Prostate gland (tissue), 2 donors: Measurements from ENCODE around the gene FBXO48. TPM values are rescaled to one million over a fixed set of nuclear protein-coding genes. Genes with fewer than 3 reads are reported as not detected.

Experiments used
- DNase-seq: peaks from one replicate; pipeline ENCODE4 v3.0.0-alpha.2; 2019; ENCODE audit warnings: low spot score
- H3K27ac ChIP-seq, 2 donors: fragments of 200-600 bp; sonication (generic); 2 replicates each; pipeline ENCODE4 v1.5.1; 2017 to 2019
- H3K27me3 ChIP-seq: fragments of 200-600 bp; sonication (generic); replicated peaks from 2 replicates; pipeline ENCODE4 v1.5.1; 2019; ENCODE audit not compliant: insufficient read depth
- H3K36me3 ChIP-seq, 2 donors: fragments of 200-600 bp; sonication (generic); 1 replicate in 1 of 2; 2 replicates in 1 of 2; pipeline versions ENCODE4 v1.5.1 to v1.8.1; 2017 to 2019
- H3K4me1 ChIP-seq: fragments of 200-600 bp; sonication (generic); replicated peaks from 2 replicates; pipeline ENCODE4 v1.5.1; 2019
- H3K4me3 ChIP-seq, 2 donors: fragments of 200-600 bp; sonication (generic); 2 replicates each; pipeline ENCODE4 v1.5.1; 2017 to 2019
- H3K9me3 ChIP-seq: fragments of 200-600 bp; sonication (generic); 2 replicates; pipeline ENCODE4 v1.5.1; 2017
- CTCF ChIP-seq, 4 experiments: fragments of 200-600 bp in 2 of 4; fragments of 450-650 bp in 2 of 4; sonication (generic) in 2 of 4; IDR thresholded peaks; 1 replicate in 3 of 4; 2 replicates in 1 of 4; pipeline ENCODE4 v1.5.1; 2016 to 2019; ENCODE audit warnings: antibody characterized with exemption in 4 of 4, mild to moderate bottlenecking in 2 of 4, moderate library complexity in 2 of 4
- POLR2A ChIP-seq: fragments of 450-650 bp; IDR thresholded peaks from one replicate; pipeline ENCODE4 v1.6.1; 2016; ENCODE audit warnings: antibody characterized with exemption, mild to moderate bottlenecking
- POLR2AphosphoS5 ChIP-seq: sonication (generic); formaldehyde crosslinking; IDR thresholded peaks from one replicate; pipeline ENCODE4 v1.6.1; 2017; ENCODE audit warnings: antibody characterized with exemption
- WGBS: methylation state at CpG from one replicate; pipeline ENCODE4 v1.1.5; 2018; 5-methylcytosine and 5-hydroxymethylcytosine counted together
- intact Hi-C: fragments of 100-400 bp; cut with DNase I; formaldehyde crosslinking; loops from one replicate; pipeline ENCODE4 v1.14.2; 2022
- total RNA-seq, 2 donors: library from RNA; depleted of rRNA; stranded (reverse); fragments of >200 nt; gene quantifications; one replicate each; pipeline ENCODE4 v1.1.0, GENCODE V29; 2016

The FBXO48 gene
- total RNA-seq, 2 donors from 2014 or later, result 0.77 to 0.85 TPM

- WGBS, result 68% methylated on average over 10 of the region's 10 CpGs
- H3K9me3 ChIP-seq, result no peaks in the 10 kb centered on the region
- H3K27me3 ChIP-seq, result no peaks in the 10 kb centered on the region
- no peaks in the 10 kb centered on the region for H3K36me3 ChIP-seq
- no peaks in the 10 kb centered on the region for H3K4me1 ChIP-seq
- intact Hi-C loops, result no loop called here
- no peak for TF ChIP-seq POLR2A
- no peak overlapping the region for H3K27ac ChIP-seq
- DNase-seq, result no peak
- H3K4me3 ChIP-seq, result no peak overlapping the region
Observed at GRCh38 chr2:68426848-68427579, 40.1 kb downstream of the FBXO48 start.

- no peak for DNase-seq
- WGBS, result 88% methylated on average over 1 of the region's 1 CpG
- Histone ChIP-seq H3K4me1 (no peaks in the 10 kb centered on the region), H3K4me3 (no peak overlapping the region), H3K36me3 (no peaks in the 10 kb centered on the region), H3K27ac (no peak overlapping the region), H3K27me3 (no peaks in the 10 kb centered on the region), H3K9me3 (no peaks in the 10 kb centered on the region)
- intact Hi-C loops, result no loop called here
- TF ChIP-seq POLR2A (no peak), POLR2AphosphoS5 (no peak), CTCF (IDR thresholded peaks at IDR 0.05) (no peak)
Observed at GRCh38 chr2:68426446-68426845, 40.6 kb downstream of the FBXO48 start.

- Histone ChIP-seq H3K27me3 (no peaks in the 10 kb centered on the region), H3K27ac (no peak overlapping the region), H3K4me3 (no peak overlapping the region), H3K36me3 (no peaks in the 10 kb centered on the region), H3K9me3 (no peaks in the 10 kb centered on the region), H3K4me1 (no peaks in the 10 kb centered on the region)
- DNase-seq, result no peak
- intact Hi-C loops, result no loop called here
- WGBS, result 87% methylated on average over 3 of the region's 3 CpGs
- TF ChIP-seq POLR2AphosphoS5, result no peak
- no peak for TF ChIP-seq CTCF (IDR thresholded peaks at IDR 0.05)
- no peak for TF ChIP-seq POLR2A
Observed at GRCh38 chr2:68425503-68425902, 41.6 kb downstream of the FBXO48 start.

- Histone ChIP-seq H3K4me1 (no peaks in the 10 kb centered on the region), H3K36me3 (no peaks in the 10 kb centered on the region), H3K4me3 (no peak overlapping the region), H3K27me3 (no peaks in the 10 kb centered on the region), H3K9me3 (no peaks in the 10 kb centered on the region), H3K27ac (no peak overlapping the region)
- 66% methylated on average over 2 of the region's 2 CpGs for WGBS
- intact Hi-C loops, result no loop called here
- TF ChIP-seq CTCF (IDR thresholded peaks at IDR 0.05) (no peak), POLR2A (no peak), POLR2AphosphoS5 (no peak)
- no peak for DNase-seq
Observed at GRCh38 chr2:68423966-68424650, 43.0 kb downstream of the FBXO48 start.

- H3K36me3 ChIP-seq, result no peaks in the 10 kb centered on the region
- no peaks in the 10 kb centered on the region for H3K4me1 ChIP-seq
- H3K27ac ChIP-seq, result no peak overlapping the region
- no peak for DNase-seq
- H3K4me3 ChIP-seq, result no peak overlapping the region
- TF ChIP-seq POLR2AphosphoS5 (no peak), POLR2A (no peak), CTCF (IDR thresholded peaks at IDR 0.05) (no peak)
- no peaks in the 10 kb centered on the region for H3K9me3 ChIP-seq
- no peaks in the 10 kb centered on the region for H3K27me3 ChIP-seq
- WGBS, result 81% methylated on average over 3 of the region's 3 CpGs
- intact Hi-C loops, result no loop called here
Observed at GRCh38 chr2:68420254-68420910, 46.7 kb downstream of the FBXO48 start.
